HEK293 (cell line): Measurements from ENCODE around the gene C1QL1.

Experiments used
- BCL11A ChIP-seq: fragments of 450-650 bp; formaldehyde crosslinking; IDR thresholded peaks from 2 replicates; pipeline ENCODE4 v1.5.1; 2016; ENCODE audit warnings: low read depth, missing biosample characterization, missing genetic modification characterization
- GLIS2 ChIP-seq: fragments of 450-650 bp; formaldehyde crosslinking; IDR thresholded peaks from 2 replicates; pipeline ENCODE4 v1.5.1; 2016; ENCODE audit warnings: missing biosample characterization, missing genetic modification characterization
- HOXD13 ChIP-seq: sonication (generic); formaldehyde crosslinking; IDR thresholded peaks from 2 replicates; pipeline ENCODE4 v1.8.0; 2022; ENCODE audit warnings: missing genetic modification reagents, borderline replicate concordance
- TRIM28 ChIP-seq: IDR thresholded peaks from 2 replicates; pipeline ENCODE4 v1.6.1; 2011; ENCODE audit warnings: low read length, control low read depth, borderline replicate concordance
- ZBTB21 ChIP-seq: fragments of 450-650 bp; formaldehyde crosslinking; IDR thresholded peaks from 2 replicates; pipeline ENCODE4 v1.5.1; 2017; ENCODE audit warnings: missing biosample characterization, missing genetic modification characterization
- ZBTB26 ChIP-seq: fragments of 450-650 bp; formaldehyde crosslinking; optimal IDR thresholded peaks from 2 replicates; pipeline ENCODE3; 2016; ENCODE audit warnings: missing biosample characterization, mild to moderate bottlenecking, missing genetic modification characterization
- ZNF19 ChIP-seq: fragments of 450-650 bp; formaldehyde crosslinking; IDR thresholded peaks from 2 replicates; pipeline ENCODE4; 2016; ENCODE audit warnings: missing biosample characterization, missing genetic modification characterization, low read depth
- ZNF366 ChIP-seq: fragments of 450-650 bp; formaldehyde crosslinking; conservative IDR thresholded peaks from 2 replicates; pipeline ENCODE4 v1.5.1; 2016; ENCODE audit warnings: missing biosample characterization, missing genetic modification characterization
- ZNF518A ChIP-seq: fragments of 450-650 bp; formaldehyde crosslinking; conservative IDR thresholded peaks from 2 replicates; pipeline ENCODE4 v1.5.1; 2016; ENCODE audit warnings: low read depth, missing biosample characterization, missing genetic modification characterization
- ZNF530 ChIP-seq: fragments of 450-650 bp; formaldehyde crosslinking; IDR thresholded peaks from 2 replicates; pipeline ENCODE4 v1.5.1; 2016; ENCODE audit warnings: low read depth, missing biosample characterization, missing genetic modification characterization
- ZNF544 ChIP-seq: fragments of 450-650 bp; formaldehyde crosslinking; IDR thresholded peaks from 2 replicates; pipeline ENCODE4 v1.5.0; 2017; ENCODE audit warnings: missing biosample characterization, missing genetic modification characterization
- ZNF549 ChIP-seq: fragments of 450-650 bp; IDR thresholded peaks from 2 replicates; pipeline ENCODE4 v1.5.1; 2018; ENCODE audit warnings: missing biosample characterization, missing genetic modification characterization, mild to moderate bottlenecking, inconsistent platforms, moderate library complexity
- ZNF555 ChIP-seq: fragments of 450-650 bp; formaldehyde crosslinking; conservative IDR thresholded peaks from 2 replicates; pipeline ENCODE4 v1.5.1; 2017; ENCODE audit warnings: missing biosample characterization, mild to moderate bottlenecking, missing genetic modification characterization, inconsistent platforms
- ZNF610 ChIP-seq: fragments of 450-650 bp; formaldehyde crosslinking; IDR thresholded peaks from 2 replicates; pipeline ENCODE4 v1.5.1; 2016; ENCODE audit warnings: missing biosample characterization, missing genetic modification characterization, borderline replicate concordance
- ZNF660 ChIP-seq: fragments of 450-650 bp; IDR thresholded peaks from 2 replicates; pipeline ENCODE4 v1.5.1; 2018; ENCODE audit warnings: missing biosample characterization, mild to moderate bottlenecking, missing genetic modification characterization
- ZNF707 ChIP-seq: fragments of 450-650 bp; formaldehyde crosslinking; IDR thresholded peaks from 2 replicates; pipeline ENCODE4 v1.5.1; 2016; ENCODE audit warnings: missing biosample characterization, missing genetic modification characterization
- ZNF76 ChIP-seq: fragments of 450-650 bp; formaldehyde crosslinking; IDR thresholded peaks from 2 replicates; pipeline ENCODE4; 2016; ENCODE audit warnings: low read depth, missing biosample characterization, missing genetic modification characterization, borderline replicate concordance
- ZNF785 ChIP-seq: fragments of 450-650 bp; formaldehyde crosslinking; IDR thresholded peaks from 2 replicates; pipeline ENCODE4 v1.5.1; 2016; ENCODE audit warnings: missing biosample characterization, missing genetic modification characterization
- ZNF791 ChIP-seq: fragments of 450-650 bp; formaldehyde crosslinking; IDR thresholded peaks from 2 replicates; pipeline ENCODE4 v1.5.1; 2016; ENCODE audit warnings: missing biosample characterization, missing genetic modification characterization
- ZSCAN4 ChIP-seq: fragments of 450-650 bp; formaldehyde crosslinking; IDR thresholded peaks from 2 replicates; pipeline ENCODE4 v1.5.1; 2017; ENCODE audit warnings: missing biosample characterization, missing genetic modification characterization
- TF ChIP-seq, protein P1 (sequence below): fragments of 450-650 bp; formaldehyde crosslinking; IDR thresholded peaks from 2 replicates; pipeline ENCODE4 v1.5.1; 2016; ENCODE audit warnings: missing biosample characterization, missing genetic modification characterization
- TF ChIP-seq, protein P2 (sequence below): fragments of 450-650 bp; formaldehyde crosslinking; IDR thresholded peaks from 2 replicates; pipeline ENCODE4 v1.5.1; 2016; ENCODE audit warnings: missing biosample characterization, missing genetic modification characterization, borderline replicate concordance

C1QL1 gene

DNA sequence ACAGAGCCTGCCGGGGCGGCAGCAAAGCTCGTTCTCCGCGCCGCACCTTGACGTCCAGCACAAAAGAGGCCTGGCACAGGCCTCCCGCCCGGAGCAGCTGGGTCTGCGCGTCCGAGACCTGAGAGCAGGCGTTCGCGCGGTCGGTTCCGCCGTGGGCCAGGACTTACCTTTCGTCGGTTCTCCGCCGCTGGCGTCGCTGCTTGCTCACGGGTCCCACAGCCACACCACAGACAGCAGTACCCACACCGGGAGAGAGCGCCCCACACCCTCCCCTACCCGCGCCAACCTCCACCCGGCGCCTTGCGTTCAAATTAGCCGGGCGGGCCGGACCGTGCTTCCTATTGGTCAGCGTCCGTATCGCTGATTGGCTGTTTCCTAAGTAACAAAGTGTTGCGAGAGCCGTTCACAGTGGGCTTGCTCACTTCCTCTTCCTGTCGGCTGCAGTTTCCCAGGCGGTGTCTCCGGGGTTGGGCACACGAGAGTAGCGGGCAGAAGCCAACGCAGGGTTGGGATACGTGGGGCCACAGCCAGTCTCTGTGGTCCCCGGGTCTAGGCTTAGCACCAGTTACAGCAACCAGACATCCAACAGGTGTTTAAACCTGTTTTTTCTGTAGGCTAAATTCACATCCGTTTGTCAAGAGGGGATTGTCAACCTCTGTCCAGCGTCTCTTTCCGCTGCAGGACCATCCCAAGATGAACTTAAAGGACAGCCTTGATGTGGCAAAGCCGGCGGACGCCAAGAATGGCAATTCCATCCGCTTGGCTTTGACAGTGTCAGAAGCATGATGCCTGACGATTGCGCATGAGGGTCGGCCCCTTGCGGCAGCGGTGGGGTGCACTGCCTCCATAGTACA lies 20.4 kb downstream of the C1QL1 start, which contains the start of gene KIF18B (continued):
- TF ChIP-seq ZNF366 (tag by site-specific recombination), result no peak
- TF ChIP-seq ZNF660 (tag by site-specific recombination), result 0 out of 2 replicates have a peak, but pooled peaks have one; percentile 21
- no peak for TF ChIP-seq ZNF549 (tag by site-specific recombination)
- no peak for TF ChIP-seq ZNF785 (tag by site-specific recombination)
- TF ChIP-seq TRIM28, result peak; percentile 56; the same call in 1 of the 2 replicates
- TF ChIP-seq ZNF530 (tag by site-specific recombination), result no peak
- TF ChIP-seq ZBTB21 (tag by site-specific recombination), result no peak
- TF ChIP-seq ZNF610 (tag by site-specific recombination), result peak; percentile 60; the same call in 1 of the 2 replicates
- TF ChIP-seq HOXD13, result peak; percentile 77
- TF ChIP-seq ZBTB26, result peak; percentile 74
- TF ChIP-seq GLIS2 (tag by site-specific recombination), result peak; percentile 27; the same call in 1 of the 2 replicates
- TF ChIP-seq ZNF555 (tag by site-specific recombination), result no peak
- TF ChIP-seq ZSCAN4 (tag by site-specific recombination), result no peak
- no peak for TF ChIP-seq ZNF791 (tag by site-specific recombination)
- TF ChIP-seq, protein P1, sequence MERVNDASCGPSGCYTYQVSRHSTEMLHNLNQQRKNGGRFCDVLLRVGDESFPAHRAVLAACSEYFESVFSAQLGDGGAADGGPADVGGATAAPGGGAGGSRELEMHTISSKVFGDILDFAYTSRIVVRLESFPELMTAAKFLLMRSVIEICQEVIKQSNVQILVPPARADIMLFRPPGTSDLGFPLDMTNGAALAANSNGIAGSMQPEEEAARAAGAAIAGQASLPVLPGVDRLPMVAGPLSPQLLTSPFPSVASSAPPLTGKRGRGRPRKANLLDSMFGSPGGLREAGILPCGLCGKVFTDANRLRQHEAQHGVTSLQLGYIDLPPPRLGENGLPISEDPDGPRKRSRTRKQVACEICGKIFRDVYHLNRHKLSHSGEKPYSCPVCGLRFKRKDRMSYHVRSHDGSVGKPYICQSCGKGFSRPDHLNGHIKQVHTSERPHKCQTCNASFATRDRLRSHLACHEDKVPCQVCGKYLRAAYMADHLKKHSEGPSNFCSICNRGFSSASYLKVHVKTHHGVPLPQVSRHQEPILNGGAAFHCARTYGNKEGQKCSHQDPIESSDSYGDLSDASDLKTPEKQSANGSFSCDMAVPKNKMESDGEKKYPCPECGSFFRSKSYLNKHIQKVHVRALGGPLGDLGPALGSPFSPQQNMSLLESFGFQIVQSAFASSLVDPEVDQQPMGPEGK (tag by site-specific recombination), result peak; percentile 83
- no peak for TF ChIP-seq BCL11A
- TF ChIP-seq ZNF19 (tag by site-specific recombination), result no peak
- TF ChIP-seq ZNF518A, result peak; percentile 81
- TF ChIP-seq, protein P2, sequence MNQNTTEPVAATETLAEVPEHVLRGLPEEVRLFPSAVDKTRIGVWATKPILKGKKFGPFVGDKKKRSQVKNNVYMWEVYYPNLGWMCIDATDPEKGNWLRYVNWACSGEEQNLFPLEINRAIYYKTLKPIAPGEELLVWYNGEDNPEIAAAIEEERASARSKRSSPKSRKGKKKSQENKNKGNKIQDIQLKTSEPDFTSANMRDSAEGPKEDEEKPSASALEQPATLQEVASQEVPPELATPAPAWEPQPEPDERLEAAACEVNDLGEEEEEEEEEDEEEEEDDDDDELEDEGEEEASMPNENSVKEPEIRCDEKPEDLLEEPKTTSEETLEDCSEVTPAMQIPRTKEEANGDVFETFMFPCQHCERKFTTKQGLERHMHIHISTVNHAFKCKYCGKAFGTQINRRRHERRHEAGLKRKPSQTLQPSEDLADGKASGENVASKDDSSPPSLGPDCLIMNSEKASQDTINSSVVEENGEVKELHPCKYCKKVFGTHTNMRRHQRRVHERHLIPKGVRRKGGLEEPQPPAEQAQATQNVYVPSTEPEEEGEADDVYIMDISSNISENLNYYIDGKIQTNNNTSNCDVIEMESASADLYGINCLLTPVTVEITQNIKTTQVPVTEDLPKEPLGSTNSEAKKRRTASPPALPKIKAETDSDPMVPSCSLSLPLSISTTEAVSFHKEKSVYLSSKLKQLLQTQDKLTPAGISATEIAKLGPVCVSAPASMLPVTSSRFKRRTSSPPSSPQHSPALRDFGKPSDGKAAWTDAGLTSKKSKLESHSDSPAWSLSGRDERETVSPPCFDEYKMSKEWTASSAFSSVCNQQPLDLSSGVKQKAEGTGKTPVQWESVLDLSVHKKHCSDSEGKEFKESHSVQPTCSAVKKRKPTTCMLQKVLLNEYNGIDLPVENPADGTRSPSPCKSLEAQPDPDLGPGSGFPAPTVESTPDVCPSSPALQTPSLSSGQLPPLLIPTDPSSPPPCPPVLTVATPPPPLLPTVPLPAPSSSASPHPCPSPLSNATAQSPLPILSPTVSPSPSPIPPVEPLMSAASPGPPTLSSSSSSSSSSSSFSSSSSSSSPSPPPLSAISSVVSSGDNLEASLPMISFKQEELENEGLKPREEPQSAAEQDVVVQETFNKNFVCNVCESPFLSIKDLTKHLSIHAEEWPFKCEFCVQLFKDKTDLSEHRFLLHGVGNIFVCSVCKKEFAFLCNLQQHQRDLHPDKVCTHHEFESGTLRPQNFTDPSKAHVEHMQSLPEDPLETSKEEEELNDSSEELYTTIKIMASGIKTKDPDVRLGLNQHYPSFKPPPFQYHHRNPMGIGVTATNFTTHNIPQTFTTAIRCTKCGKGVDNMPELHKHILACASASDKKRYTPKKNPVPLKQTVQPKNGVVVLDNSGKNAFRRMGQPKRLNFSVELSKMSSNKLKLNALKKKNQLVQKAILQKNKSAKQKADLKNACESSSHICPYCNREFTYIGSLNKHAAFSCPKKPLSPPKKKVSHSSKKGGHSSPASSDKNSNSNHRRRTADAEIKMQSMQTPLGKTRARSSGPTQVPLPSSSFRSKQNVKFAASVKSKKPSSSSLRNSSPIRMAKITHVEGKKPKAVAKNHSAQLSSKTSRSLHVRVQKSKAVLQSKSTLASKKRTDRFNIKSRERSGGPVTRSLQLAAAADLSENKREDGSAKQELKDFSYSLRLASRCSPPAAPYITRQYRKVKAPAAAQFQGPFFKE (tag by site-specific recombination), result no peak
- TF ChIP-seq ZNF707 (tag by site-specific recombination), result no peak
- no peak for TF ChIP-seq ZNF544 (tag by site-specific recombination)
- peak; percentile 55; the same call in 1 of the 2 replicates for TF ChIP-seq ZNF76 (tag by site-specific recombination)
